ENCODE data around the gene TRABD. TPM values are rescaled to one million over a fixed set of nuclear protein-coding genes. Genes with fewer than 3 reads are reported as not detected.

TRABD gene
- total RNA-seq, 2 experiments from 2014 or later = 184 to 193 TPM

GRCh38 chr22:50199251-50199721, 13.6 kb downstream of the TRABD start:
- H3K9me3 ChIP-seq (ENCODE audit: control insufficient read depth in 1 of 2, insufficient read depth in 1 of 2, low read length in 2 of 2) = no peaks in the 10 kb centered on the region
- H3K36me3 Mint-ChIP-seq (ENCODE audit: low read depth) = peaks cover 44% of the 10 kb centered on the region
- H3K4me1 Mint-ChIP-seq (ENCODE audit: low read depth) = peaks cover 17% of the 10 kb centered on the region
- intact Hi-C loops (cut with DNase I, micrococcal nuclease) = loop anchor here in 1 of 2 experiments (10.0 kb wide), 1 partner anchor 264 kb away; no protein-coding TSS in a partner anchor
- H3K4me3 Mint-ChIP-seq = peak overlapping the region; percentile 84
- H3K27ac Mint-ChIP-seq = peak overlapping the region; percentile 85
- no peak overlapping the region for H3K4me3 ChIP-seq (ENCODE audit: low read length)
- no peaks in the 10 kb centered on the region for H3K27me3 ChIP-seq (ENCODE audit: control insufficient read depth in 1 of 2, insufficient read depth in 2 of 2, low read length in 2 of 2)
- peak overlapping the region in 1 of 2 donors; percentile 40 for H3K27ac ChIP-seq (ENCODE audit: low read depth in 1 of 2, low read length in 2 of 2)
- TF ChIP-seq CTCF (IDR thresholded peaks at IDR 0.05) = no peak
- peaks cover 33% of the 10 kb centered on the region for H3K4me1 ChIP-seq (ENCODE audit: insufficient read depth, low read length)
- ATAC-seq (ENCODE audit: poor library complexity) (no peak), DNase-seq (peak in 1 of 14 experiments; percentile 28)
- no peaks in the 10 kb centered on the region for H3K9me3 Mint-ChIP-seq
- no peaks in the 10 kb centered on the region for H3K27me3 Mint-ChIP-seq
- H3K36me3 ChIP-seq (ENCODE audit: insufficient read depth, low read length) = peaks cover 39% of the 10 kb centered on the region
- ChIA-PET CTCF (no interaction called here), POLR2A (interaction anchor here (1.5 kb wide), 1 partner anchor 8 kb away, joined by 14 read pairs; no protein-coding TSS in a partner anchor)

- no peak for ATAC-seq (ENCODE audit: poor library complexity)
- Mint-ChIP-seq H3K4me3 (peak overlapping the region; percentile 84), H3K27me3 (no peaks in the 10 kb centered on the region), H3K27ac (peak overlapping the region; percentile 85), H3K4me1 (ENCODE audit: low read depth) (peaks cover 22% of the 10 kb centered on the region), H3K36me3 (ENCODE audit: low read depth) (peaks cover 47% of the 10 kb centered on the region), H3K9me3 (no peaks in the 10 kb centered on the region)
- Histone ChIP-seq H3K9me3 (ENCODE audit: control insufficient read depth in 1 of 2, insufficient read depth in 1 of 2, low read length in 2 of 2) (no peaks in the 10 kb centered on the region), H3K4me1 (ENCODE audit: insufficient read depth, low read length) (peaks cover 27% of the 10 kb centered on the region), H3K27ac (ENCODE audit: low read depth in 1 of 2, low read length in 2 of 2) (peak overlapping the region in 1 of 2 donors; percentile 40), H3K4me3 (ENCODE audit: low read length) (peak overlapping the region; percentile 60), H3K27me3 (ENCODE audit: control insufficient read depth in 1 of 2, insufficient read depth in 2 of 2, low read length in 2 of 2) (no peaks in the 10 kb centered on the region), H3K36me3 (ENCODE audit: insufficient read depth, low read length) (peaks cover 35% of the 10 kb centered on the region)
- intact Hi-C loops (cut with DNase I, micrococcal nuclease) = loop anchor here (1.0 to 10.0 kb wide), 3 partner anchors 9 to 365 kb away; no protein-coding TSS in a partner anchor
- POLR2A ChIA-PET = interaction anchor here (1.5 kb wide), 1 partner anchor 9 kb away, joined by 14 read pairs; no protein-coding TSS in a partner anchor
- no peak for TF ChIP-seq CTCF (IDR thresholded peaks at IDR 0.05)
- DNase-seq = peak in 3 of 14 experiments; percentile 19 to 42 (median 24)
- CTCF ChIA-PET = no interaction called here
These were observed 14.2 kb downstream of the TRABD start for GRCh38 chr22:50199829-50200460.

- ATAC-seq (ENCODE audit: poor library complexity) (peak; percentile 80), DNase-seq (peak; percentile 76 to 96 (median 90))
- Histone ChIP-seq H3K9me3 (ENCODE audit: control insufficient read depth in 1 of 2, insufficient read depth in 1 of 2, low read length in 2 of 2) (no peaks in the 10 kb centered on the region), H3K27ac (ENCODE audit: low read depth in 1 of 2, low read length in 2 of 2) (peak within 1 kb of the TSS in 1 of 2 donors; percentile 40), H3K4me3 (ENCODE audit: low read length) (peak within 1 kb of the TSS; percentile 60), H3K27me3 (ENCODE audit: control insufficient read depth in 1 of 2, insufficient read depth in 2 of 2, low read length in 2 of 2) (no peaks in the 10 kb centered on the region), H3K36me3 (ENCODE audit: insufficient read depth, low read length) (peaks cover 30% of the 10 kb centered on the region), H3K4me1 (ENCODE audit: insufficient read depth, low read length) (peaks cover 27% of the 10 kb centered on the region)
- ChIA-PET CTCF (no interaction called here), POLR2A (interaction anchor here (0.9 to 1.5 kb wide), 3 partner anchors 10 to 14 kb away, joined by 5 to 15 read pairs (median 14); no protein-coding TSS in a partner anchor)
- intact Hi-C loops (cut with DNase I, micrococcal nuclease) = loop anchor here (1.0 to 10.0 kb wide), 2 partner anchors 9 to 366 kb away; no protein-coding TSS in a partner anchor
- Mint-ChIP-seq H3K4me3 (peak within 1 kb of the TSS; percentile 91), H3K27ac (peak within 1 kb of the TSS; percentile 85), H3K4me1 (ENCODE audit: low read depth) (peaks cover 27% of the 10 kb centered on the region), H3K27me3 (no peaks in the 10 kb centered on the region), H3K9me3 (no peaks in the 10 kb centered on the region), H3K36me3 (ENCODE audit: low read depth) (peaks cover 47% of the 10 kb centered on the region)
- TF ChIP-seq CTCF (IDR thresholded peaks at IDR 0.05) = no peak
These were observed 14.9 kb downstream of the TRABD start, which contains the start of gene SELENOO for GRCh38 chr22:50200461-50201190. Gene SELENOO (plus strand): TSS chr22:50201011. CDS start chr22:50201037, 26 bp downstream.
